HG02943 (cell line): ENCODE results near the gene CBFA2T2.
"Not testable (repeated sequence)": the region's sequence is repeated elsewhere in the genome, so short reads cannot be mapped to it uniquely, and the experiment has no call there.

ENCODE experiments used
- ATAC-seq: cut with Tn5 transposase; IDR thresholded peaks from one replicate; pipeline ENCODE4 v1.9.1; 2021; ENCODE audit warnings: mild to moderate bottlenecking, low read depth, moderate library complexity; ENCODE audit not compliant: unreplicated experiment

CBFA2T2 gene

GRCh38 chr20:33568868-33569801 is 79.2 kb downstream of the CBFA2T2 start:
- ATAC-seq: no peak

- no peak for ATAC-seq
Measured at GRCh38 chr20:33569802-33570391, 80.0 kb downstream of the CBFA2T2 start.

DNA sequence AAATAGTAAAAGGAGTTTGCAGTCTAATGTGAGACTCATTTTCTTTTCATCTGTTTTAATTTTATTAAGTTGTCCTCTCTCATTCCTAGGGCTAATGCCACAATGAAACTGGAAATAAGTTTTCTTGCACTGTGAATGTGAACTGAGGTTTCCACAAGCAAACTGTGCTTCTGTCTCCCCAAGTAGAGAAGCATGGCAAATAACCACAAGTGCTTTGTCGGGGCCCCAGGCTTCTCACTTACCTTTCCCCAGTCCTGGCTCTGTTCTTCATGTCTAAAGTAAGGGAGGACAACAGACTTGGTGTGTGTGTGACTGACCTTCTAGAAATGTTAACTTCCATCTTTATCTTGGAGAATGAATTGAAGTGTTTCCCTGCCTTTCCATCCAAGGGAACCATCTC is 80.8 kb downstream of the CBFA2T2 start:
- ATAC-seq: no peak

DNA sequence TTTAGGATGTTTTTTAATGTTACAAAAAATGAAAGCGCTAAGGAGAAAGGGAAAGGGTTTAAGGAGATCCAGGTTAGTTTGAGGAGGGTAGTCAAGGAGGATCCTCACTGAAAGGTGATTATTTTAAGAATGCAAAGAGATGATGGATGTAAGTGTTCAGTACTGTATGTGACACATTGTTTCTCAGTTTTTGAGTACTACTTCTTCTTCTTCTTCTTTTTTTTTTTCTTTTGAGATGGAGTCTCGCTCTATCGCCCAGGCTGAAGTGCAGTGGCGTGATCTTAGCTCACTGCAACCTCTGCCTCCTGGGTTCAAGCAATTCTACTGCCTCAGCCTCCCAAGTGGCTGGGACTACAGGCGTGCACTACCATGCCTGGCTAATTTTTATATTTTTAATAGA is 83.4 kb downstream of the CBFA2T2 start:
- not testable (repeated sequence) for ATAC-seq

DNA sequence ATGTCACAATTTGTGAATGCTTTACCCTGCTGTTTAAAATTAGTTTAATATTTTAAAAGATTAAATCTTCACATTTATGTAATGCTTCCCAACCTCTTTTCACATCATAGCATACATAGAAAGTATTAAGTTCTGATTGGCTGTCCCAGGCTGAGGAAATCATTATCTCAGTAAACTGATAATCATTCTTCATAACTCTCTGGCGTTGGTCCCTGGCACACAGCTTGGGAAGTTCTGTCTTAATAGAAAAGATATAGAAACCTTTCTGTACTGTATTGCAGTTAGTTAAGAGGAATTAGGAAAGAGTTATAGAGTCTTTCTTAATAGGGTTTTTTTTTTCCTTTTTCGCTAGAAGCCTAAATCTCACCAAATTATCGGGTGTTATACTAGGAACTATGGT is 85.4 kb downstream of the CBFA2T2 start:
- ATAC-seq: no peak

DNA sequence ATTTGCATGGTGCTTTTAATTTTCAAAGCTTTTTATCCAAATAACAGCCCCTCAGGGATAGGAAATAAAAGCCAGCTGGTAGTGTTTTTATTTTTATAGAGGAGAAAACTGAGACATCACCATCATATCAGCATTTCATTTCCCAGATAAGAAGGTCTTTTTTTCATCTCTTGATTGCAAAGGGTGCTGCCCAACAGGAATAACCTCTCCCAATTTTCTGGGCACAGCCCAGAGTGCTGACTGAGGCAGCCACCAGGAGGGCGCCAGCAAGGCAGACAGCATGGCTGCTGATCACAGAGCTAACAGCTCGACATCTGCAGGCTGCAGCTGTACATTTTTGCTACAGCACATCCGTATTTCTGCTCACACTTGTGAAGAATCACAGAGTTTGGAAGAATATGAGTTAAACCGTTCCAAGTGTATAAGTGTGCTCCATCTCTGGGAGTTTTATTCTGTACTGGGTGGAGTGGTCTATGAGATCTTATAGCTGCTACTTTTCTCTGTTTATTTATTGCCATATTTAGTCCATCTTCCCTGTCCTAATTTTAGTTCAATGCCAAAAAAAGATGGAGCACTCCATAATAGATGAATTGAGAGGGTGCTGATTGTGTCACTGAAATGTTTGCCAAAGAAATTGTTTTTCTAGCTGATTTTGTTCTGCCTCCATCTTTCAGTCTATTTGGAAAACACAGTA is 86.7 kb downstream of the CBFA2T2 start:
- ATAC-seq: no peak

GRCh38 chr20:33578510-33578909 is 88.6 kb downstream of the CBFA2T2 start:
- no peak for ATAC-seq

DNA sequence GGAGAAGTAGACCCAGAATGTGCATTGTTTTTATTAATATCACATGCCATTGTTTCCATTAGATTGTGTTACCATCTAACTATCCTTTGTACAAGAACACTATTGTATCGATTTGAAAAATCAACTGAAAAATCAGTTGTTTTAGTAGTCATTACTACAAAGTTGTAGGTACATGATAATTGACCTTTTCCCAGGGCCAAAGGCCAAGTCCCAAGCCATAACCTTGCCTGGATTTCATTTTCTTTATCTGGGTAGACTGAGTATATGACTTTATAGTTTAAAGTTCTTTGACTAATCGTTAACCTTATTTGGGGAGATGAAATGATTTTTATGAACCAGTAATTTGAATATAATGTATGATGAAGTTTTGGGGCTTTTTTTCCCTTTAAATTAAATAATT is 93.2 kb downstream of the CBFA2T2 start:
- no peak for ATAC-seq

- no peak for ATAC-seq
Measured at GRCh38 chr20:33584976-33585375, 95.1 kb downstream of the CBFA2T2 start.

DNA sequence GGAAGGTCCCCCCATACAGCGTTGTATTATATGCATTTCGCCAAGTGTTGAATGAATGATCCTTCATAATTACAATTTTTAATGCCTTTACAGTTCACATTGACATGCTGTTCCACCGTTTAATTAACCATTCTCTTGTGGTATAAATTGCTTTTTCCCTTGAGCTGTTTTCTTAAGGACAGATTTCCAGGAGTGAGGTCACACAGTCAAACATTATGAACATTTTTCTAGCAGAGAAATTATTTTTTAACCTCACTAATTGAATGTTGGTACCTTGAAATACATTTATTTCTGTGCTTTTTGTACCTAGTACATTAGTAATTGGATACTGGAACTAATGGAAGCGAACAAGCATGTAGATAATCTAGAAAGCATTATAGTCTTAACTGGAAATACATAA is 95.5 kb downstream of the CBFA2T2 start:
- ATAC-seq: no peak

GRCh38 chr20:33589059-33589458 is 99.2 kb downstream of the CBFA2T2 start:
- no peak for ATAC-seq

GRCh38 chr20:33591901-33592300 is 102.0 kb downstream of the CBFA2T2 start:
- not testable (repeated sequence) for ATAC-seq

DNA sequence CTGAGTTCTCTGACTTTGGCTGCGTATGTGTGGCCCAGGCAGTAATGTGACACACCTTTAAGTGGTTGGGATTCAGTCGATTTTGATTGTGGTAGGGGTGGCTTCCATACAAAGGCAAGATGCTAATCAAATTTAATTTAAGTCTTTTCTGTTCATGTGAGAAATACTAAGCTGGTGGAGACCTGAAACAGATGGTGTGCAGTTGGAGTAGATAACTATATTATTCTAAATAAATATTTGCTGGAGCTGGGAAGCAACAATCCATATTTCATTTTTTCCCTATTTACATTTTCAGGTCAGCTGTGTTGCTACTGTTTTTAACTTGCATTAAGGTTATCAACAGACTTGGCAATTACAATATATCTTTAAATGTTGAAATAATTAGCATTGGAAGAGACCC is 104.8 kb downstream of the CBFA2T2 start:
- ATAC-seq: no peak

- ATAC-seq: no peak
Measured at GRCh38 chr20:33600414-33600813, 110.5 kb downstream of the CBFA2T2 start.

- no peak for ATAC-seq
Measured at GRCh38 chr20:33600981-33601380, 111.1 kb downstream of the CBFA2T2 start.

DNA sequence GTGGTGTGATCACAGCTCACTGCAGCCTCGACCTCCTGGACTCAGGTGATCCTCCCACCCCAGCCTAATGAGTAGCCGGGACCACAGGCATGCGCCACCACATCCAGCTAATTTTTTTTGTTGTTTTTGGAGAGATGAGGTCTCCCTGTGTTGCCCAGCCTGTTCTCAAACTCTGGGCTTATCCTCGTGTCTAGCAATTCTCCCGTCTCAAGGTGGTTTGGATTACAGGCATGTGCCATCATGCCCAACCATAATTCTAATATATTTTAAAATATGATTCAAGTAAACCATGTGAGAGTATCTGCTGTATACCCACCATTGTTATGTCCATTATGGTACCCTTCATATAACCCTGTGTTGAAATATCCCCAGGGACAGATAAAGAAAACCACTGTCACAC is 112.0 kb downstream of the CBFA2T2 start:
- ATAC-seq: no peak

- ATAC-seq: no peak
Measured at GRCh38 chr20:33602826-33603590, 113.1 kb downstream of the CBFA2T2 start.

GRCh38 chr20:33604084-33604990 is 114.4 kb downstream of the CBFA2T2 start:
- ATAC-seq: no peak

- no peak for ATAC-seq
Measured at GRCh38 chr20:33604991-33605370, 115.1 kb downstream of the CBFA2T2 start.
